Measurements from ENCODE around the gene ZNF791. TPM values are rescaled to one million over a fixed set of nuclear protein-coding genes. Genes with fewer than 3 reads are reported as not detected.

Gene ZNF791
- total and polyA plus RNA-seq, 2 donors (not counting 1 experiment from before 2014, with no cell fraction given), result 11.4 to 12.2 TPM

- no peak for TF ChIP-seq EZH2 (IDR thresholded peaks at IDR 0.05; ENCODE audit: low read length, missing control alignments)
- no peak for TF ChIP-seq CTCF (conservative IDR thresholded peaks at IDR 0.05 in 1 of 2, IDR thresholded peaks at IDR 0.05 in 1 of 2; ENCODE audit: low read depth in 1 of 2, low read length in 2 of 2)
- Histone ChIP-seq H3K4me3 (replicated peaks in 1 of 4; ENCODE audit: control extremely low read depth in 1 of 4, insufficient read depth in 1 of 4, low read depth in 3 of 4, low read length in 4 of 4) (no peak overlapping the region), H3K36me3 (ENCODE audit: control insufficient read depth, insufficient read depth, low read length) (no peaks in the 10 kb centered on the region), H2AFZ (ENCODE audit: low read length) (no peak overlapping the region), H4K20me1 (ENCODE audit: control insufficient read depth, extremely low read depth, insufficient read depth, low read length) (no peaks in the 10 kb centered on the region), H3K9ac (ENCODE audit: insufficient read depth, low read length) (no peak overlapping the region), H3K79me2 (ENCODE audit: control insufficient read depth, insufficient read depth, low read length) (no peaks in the 10 kb centered on the region), H3K27me3 (ENCODE audit: control insufficient read depth, insufficient read depth, low read length) (no peaks in the 10 kb centered on the region), H3K4me1 (ENCODE audit: control insufficient read depth, extremely low read depth, insufficient read depth, low read length) (no peaks in the 10 kb centered on the region), H3K4me2 (ENCODE audit: extremely low read depth, insufficient read depth, low read length) (no peak overlapping the region), H3K27ac (ENCODE audit: insufficient read depth, low read length) (no peak overlapping the region), H3K9me3 (ENCODE audit: control insufficient read depth, insufficient read depth, low read depth, low read length) (no peaks in the 10 kb centered on the region)
- no peak for DNase-seq (ENCODE audit: low read depth in 2 of 2)
Measured at GRCh38 chr19:12567951-12568350, 42.8 kb upstream of the ZNF791 start.

GRCh38 chr19:12574036-12574435 is 36.7 kb upstream of the ZNF791 start:
- no peak for DNase-seq (ENCODE audit: low read depth in 2 of 2)
- Histone ChIP-seq H3K27me3 (ENCODE audit: control insufficient read depth, insufficient read depth, low read length) (no peaks in the 10 kb centered on the region), H2AFZ (ENCODE audit: low read length) (no peak overlapping the region), H4K20me1 (ENCODE audit: control insufficient read depth, extremely low read depth, insufficient read depth, low read length) (no peaks in the 10 kb centered on the region), H3K9ac (ENCODE audit: insufficient read depth, low read length) (no peak overlapping the region), H3K4me2 (ENCODE audit: extremely low read depth, insufficient read depth, low read length) (no peak overlapping the region), H3K4me1 (ENCODE audit: control insufficient read depth, extremely low read depth, insufficient read depth, low read length) (no peaks in the 10 kb centered on the region), H3K9me3 (ENCODE audit: control insufficient read depth, insufficient read depth, low read depth, low read length) (no peaks in the 10 kb centered on the region), H3K79me2 (ENCODE audit: control insufficient read depth, insufficient read depth, low read length) (no peaks in the 10 kb centered on the region), H3K4me3 (replicated peaks in 1 of 4; ENCODE audit: control extremely low read depth in 1 of 4, insufficient read depth in 1 of 4, low read depth in 3 of 4, low read length in 4 of 4) (no peak overlapping the region), H3K27ac (ENCODE audit: insufficient read depth, low read length) (no peak overlapping the region), H3K36me3 (ENCODE audit: control insufficient read depth, insufficient read depth, low read length) (peaks cover 2% of the 10 kb centered on the region)
- TF ChIP-seq CTCF (conservative IDR thresholded peaks at IDR 0.05 in 1 of 2, IDR thresholded peaks at IDR 0.05 in 1 of 2; ENCODE audit: low read depth in 1 of 2, low read length in 2 of 2), result no peak
- no peak for TF ChIP-seq EZH2 (IDR thresholded peaks at IDR 0.05; ENCODE audit: low read length, missing control alignments)

GRCh38 chr19:12578641-12579040 is 32.1 kb upstream of the ZNF791 start:
- no peaks in the 10 kb centered on the region for H4K20me1 ChIP-seq (ENCODE audit: control insufficient read depth, extremely low read depth, insufficient read depth, low read length)
- no peak overlapping the region for H3K9ac ChIP-seq (ENCODE audit: insufficient read depth, low read length)
- H3K4me1 ChIP-seq (ENCODE audit: control insufficient read depth, extremely low read depth, insufficient read depth, low read length), result no peaks in the 10 kb centered on the region
- no peak overlapping the region for H2AFZ ChIP-seq (ENCODE audit: low read length)
- H3K27ac ChIP-seq (ENCODE audit: insufficient read depth, low read length), result no peak overlapping the region
- peaks cover 6% of the 10 kb centered on the region for H3K36me3 ChIP-seq (ENCODE audit: control insufficient read depth, insufficient read depth, low read length)
- H3K9me3 ChIP-seq (ENCODE audit: control insufficient read depth, insufficient read depth, low read depth, low read length), result peaks cover 13% of the 10 kb centered on the region
- DNase-seq (ENCODE audit: low read depth in 2 of 2), result no peak
- H3K79me2 ChIP-seq (ENCODE audit: control insufficient read depth, insufficient read depth, low read length), result no peaks in the 10 kb centered on the region
- TF ChIP-seq CTCF (conservative IDR thresholded peaks at IDR 0.05 in 1 of 2, IDR thresholded peaks at IDR 0.05 in 1 of 2; ENCODE audit: low read depth in 1 of 2, low read length in 2 of 2), result no peak
- no peak for TF ChIP-seq EZH2 (IDR thresholded peaks at IDR 0.05; ENCODE audit: low read length, missing control alignments)
- H3K27me3 ChIP-seq (ENCODE audit: control insufficient read depth, insufficient read depth, low read length), result no peaks in the 10 kb centered on the region
- no peak overlapping the region for H3K4me3 ChIP-seq (replicated peaks in 1 of 4; ENCODE audit: control extremely low read depth in 1 of 4, insufficient read depth in 1 of 4, low read depth in 3 of 4, low read length in 4 of 4)
- H3K4me2 ChIP-seq (ENCODE audit: extremely low read depth, insufficient read depth, low read length), result no peak overlapping the region
